ENCODE measurements around the gene C16orf95. TPM values are rescaled to one million over a fixed set of nuclear protein-coding genes. Genes with fewer than 3 reads are reported as not detected.

The C16orf95 gene
- total and polyA plus RNA-seq, 3 donors from 2014 or later, result 53.1 to 203 (median 71.9) TPM

DNA sequence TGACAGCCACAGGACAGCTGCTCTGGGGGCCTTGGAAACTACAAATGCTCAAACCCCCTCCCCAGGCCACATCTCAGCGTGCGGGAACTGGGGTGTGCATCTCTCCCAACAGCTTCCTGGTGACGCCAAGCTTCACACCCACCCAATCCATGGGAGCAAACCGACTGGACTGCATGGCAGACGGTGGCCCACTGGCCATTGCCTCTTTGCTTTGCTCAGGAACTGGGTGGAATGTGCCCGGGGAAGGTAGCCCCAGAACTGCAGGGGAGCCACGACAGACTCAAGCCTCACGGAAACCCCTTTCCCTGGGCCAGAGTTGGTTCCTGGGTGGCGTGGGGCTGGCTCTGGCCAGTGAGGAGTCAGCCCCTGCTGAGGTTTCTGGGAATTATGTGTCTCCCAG lies 5.2 kb upstream of the C16orf95 start:
- Histone ChIP-seq H3K4me1 (peaks cover 9% of the 10 kb centered on the region), H3K4me3 (no peak overlapping the region), H3K9me3 (no peaks in the 10 kb centered on the region), H3K27ac (no peak overlapping the region), H3K36me3 (ENCODE audit: low read depth, missing control alignments) (no peaks in the 10 kb centered on the region), H3K27me3 (no peaks in the 10 kb centered on the region)
- no peak for DNase-seq
- WGBS, 2 donors, result 91 to 93% methylated on average over 2 to 9 of the region's 9 CpGs
- TF ChIP-seq, protein P1, sequence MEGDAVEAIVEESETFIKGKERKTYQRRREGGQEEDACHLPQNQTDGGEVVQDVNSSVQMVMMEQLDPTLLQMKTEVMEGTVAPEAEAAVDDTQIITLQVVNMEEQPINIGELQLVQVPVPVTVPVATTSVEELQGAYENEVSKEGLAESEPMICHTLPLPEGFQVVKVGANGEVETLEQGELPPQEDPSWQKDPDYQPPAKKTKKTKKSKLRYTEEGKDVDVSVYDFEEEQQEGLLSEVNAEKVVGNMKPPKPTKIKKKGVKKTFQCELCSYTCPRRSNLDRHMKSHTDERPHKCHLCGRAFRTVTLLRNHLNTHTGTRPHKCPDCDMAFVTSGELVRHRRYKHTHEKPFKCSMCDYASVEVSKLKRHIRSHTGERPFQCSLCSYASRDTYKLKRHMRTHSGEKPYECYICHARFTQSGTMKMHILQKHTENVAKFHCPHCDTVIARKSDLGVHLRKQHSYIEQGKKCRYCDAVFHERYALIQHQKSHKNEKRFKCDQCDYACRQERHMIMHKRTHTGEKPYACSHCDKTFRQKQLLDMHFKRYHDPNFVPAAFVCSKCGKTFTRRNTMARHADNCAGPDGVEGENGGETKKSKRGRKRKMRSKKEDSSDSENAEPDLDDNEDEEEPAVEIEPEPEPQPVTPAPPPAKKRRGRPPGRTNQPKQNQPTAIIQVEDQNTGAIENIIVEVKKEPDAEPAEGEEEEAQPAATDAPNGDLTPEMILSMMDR (IDR thresholded peaks at IDR 0.05), result no peak
- no peak for TF ChIP-seq POLR2A (IDR thresholded peaks at IDR 0.05)
- intact Hi-C loops (cut with DNase I; ENCODE audit: low total_unique reads), result no loop called here

DNA sequence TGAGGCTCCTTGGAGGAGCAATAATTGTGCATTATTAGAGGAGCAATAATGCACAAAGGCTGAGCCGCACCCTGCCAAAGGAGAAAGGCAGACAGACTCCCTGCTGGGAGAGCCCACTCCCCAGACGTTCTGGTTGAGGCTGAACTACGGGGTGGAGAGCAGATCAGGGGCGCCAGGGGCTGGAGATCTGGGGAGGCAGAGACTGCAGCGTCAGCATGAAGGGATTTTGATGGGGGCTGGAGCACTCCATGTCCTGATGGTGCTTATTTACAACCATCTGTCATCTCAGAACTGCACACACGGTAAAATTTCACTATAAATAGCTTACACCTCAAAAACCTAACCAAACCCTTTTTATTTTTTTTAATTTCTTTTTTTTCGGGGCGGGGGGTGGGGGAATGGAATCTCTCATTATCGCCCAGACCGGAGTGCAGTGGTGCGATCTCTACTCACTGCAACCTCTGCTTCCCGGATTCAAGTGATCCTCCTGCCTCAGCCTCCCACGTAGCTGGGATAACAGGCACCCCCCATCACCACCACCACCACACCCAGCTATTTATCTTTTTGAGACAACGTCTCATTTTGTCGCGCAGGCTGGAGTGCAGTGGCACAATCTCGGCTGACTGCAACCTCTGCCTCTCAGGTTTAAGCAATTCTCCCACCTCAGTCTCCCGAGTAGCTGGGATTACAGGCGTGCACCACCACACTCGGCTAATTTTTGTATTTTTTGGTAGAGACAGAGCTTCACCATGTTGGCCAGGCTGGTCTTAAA lies 4.3 kb upstream of the C16orf95 start:
- TF ChIP-seq POLR2A (IDR thresholded peaks at IDR 0.05), result no peak
- TF ChIP-seq, protein P1 (IDR thresholded peaks at IDR 0.05), result no peak
- WGBS, 2 donors, result 81 to 82% methylated on average over 20 of the region's 20 CpGs
- H3K9me3 ChIP-seq, result no peaks in the 10 kb centered on the region
- H3K4me1 ChIP-seq, result peaks cover 9% of the 10 kb centered on the region
- H3K4me3 ChIP-seq, result no peak overlapping the region
- H3K27me3 ChIP-seq, result no peaks in the 10 kb centered on the region
- no peak for DNase-seq
- no peaks in the 10 kb centered on the region for H3K36me3 ChIP-seq (ENCODE audit: low read depth, missing control alignments)
- H3K27ac ChIP-seq, result no peak overlapping the region
- intact Hi-C loops (cut with DNase I; ENCODE audit: low total_unique reads), result no loop called here

DNA sequence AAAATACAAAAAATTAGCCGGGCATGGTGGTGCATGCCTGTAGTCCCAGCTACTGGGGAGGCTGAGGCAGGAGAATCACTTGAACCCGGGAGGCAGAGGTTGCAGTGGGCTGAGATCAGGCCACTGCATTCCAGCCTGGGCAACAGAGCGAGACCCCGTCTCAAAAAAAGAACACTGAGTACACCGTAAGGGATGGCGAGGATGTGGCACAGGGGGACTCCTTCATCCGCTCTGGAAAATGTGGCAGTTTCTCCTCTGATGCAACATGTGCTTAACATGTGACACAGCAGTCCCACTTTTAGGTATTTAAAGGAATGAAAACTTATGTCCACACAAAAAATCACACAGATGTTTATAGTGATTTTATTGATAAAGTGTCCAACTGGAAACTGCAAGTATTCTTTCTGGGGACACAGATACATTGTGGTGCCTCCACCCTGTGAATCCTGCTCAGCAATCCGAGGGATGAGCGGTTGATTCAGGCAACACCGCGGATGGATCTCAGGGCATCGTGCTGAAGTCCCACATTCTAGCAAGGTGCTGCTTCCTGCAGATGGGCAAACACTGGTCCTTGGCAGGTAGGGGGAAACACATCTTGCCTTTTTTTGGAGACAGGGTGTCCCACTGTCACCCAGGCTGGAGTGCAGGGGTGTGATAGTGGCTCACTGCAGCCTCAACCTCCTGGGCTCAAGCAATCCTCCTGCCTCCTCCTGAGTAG lies 3.5 kb upstream of the C16orf95 start:
- no peak for DNase-seq
- no peaks in the 10 kb centered on the region for H3K27me3 ChIP-seq
- TF ChIP-seq, protein P1 (IDR thresholded peaks at IDR 0.05), result no peak
- TF ChIP-seq POLR2A (IDR thresholded peaks at IDR 0.05), result no peak
- H3K27ac ChIP-seq, result no peak overlapping the region
- H3K36me3 ChIP-seq (ENCODE audit: low read depth, missing control alignments), result no peaks in the 10 kb centered on the region
- H3K4me3 ChIP-seq, result no peak overlapping the region
- H3K4me1 ChIP-seq, result peaks cover 9% of the 10 kb centered on the region
- WGBS, 2 donors, result 84 to 86% methylated on average over 12 of the region's 12 CpGs
- intact Hi-C loops (cut with DNase I; ENCODE audit: low total_unique reads), result no loop called here
- no peaks in the 10 kb centered on the region for H3K9me3 ChIP-seq

DNA sequence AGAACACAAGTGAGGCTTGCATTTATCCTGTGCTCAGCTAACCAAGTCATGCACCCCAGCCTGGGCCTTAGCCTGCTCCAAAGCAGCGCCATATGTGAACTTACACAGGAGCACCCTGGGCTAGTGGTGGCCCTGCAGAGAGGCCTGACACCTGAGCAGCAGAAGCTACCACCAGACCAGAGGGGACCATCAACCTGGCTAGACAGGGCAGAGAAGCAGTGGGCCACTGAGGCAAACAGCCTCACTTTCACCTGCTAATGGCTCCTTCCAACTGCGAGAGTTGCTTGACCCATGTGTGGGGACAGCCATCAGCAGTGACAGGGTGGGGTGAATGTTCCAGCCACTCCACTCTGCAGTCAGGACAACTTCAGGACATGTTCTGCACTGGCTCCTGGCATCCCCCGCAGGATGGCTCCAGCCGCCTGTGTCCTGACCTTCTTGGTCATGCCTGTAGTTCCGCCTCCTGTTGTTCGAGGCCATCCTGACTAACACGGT lies 2.9 kb upstream of the C16orf95 start:
- Histone ChIP-seq H3K27me3 (no peaks in the 10 kb centered on the region), H3K4me3 (no peak overlapping the region), H3K4me1 (peaks cover 9% of the 10 kb centered on the region), H3K36me3 (ENCODE audit: low read depth, missing control alignments) (no peaks in the 10 kb centered on the region), H3K27ac (no peak overlapping the region), H3K9me3 (no peaks in the 10 kb centered on the region)
- intact Hi-C loops (cut with DNase I; ENCODE audit: low total_unique reads), result loop anchor here (5.0 kb wide), 1 partner anchor 62 kb away; the partner anchor contains the start of gene FBXO31
- TF ChIP-seq POLR2A (IDR thresholded peaks at IDR 0.05), result no peak
- TF ChIP-seq, protein P1 (IDR thresholded peaks at IDR 0.05), result no peak
- WGBS, 2 donors, result 58 to 76% methylated on average over 3 to 7 of the region's 7 CpGs
- DNase-seq, result no peak
